Activated CD4-positive, CD25-positive, alpha-beta regulatory T cell (primary cell): ENCODE results near the gene KCNQ1.
A peak's percentile ranks its signal among the peaks of the same experiment; 100 is the strongest.

ENCODE experiments used
- DNase-seq, 4 experiments: peaks; one replicate each; lab custom pipeline; 2025; lab: John Stamatoyannopoulos, UW

Gene KCNQ1

GRCh38 chr11:2423157-2424025, 21.4 kb upstream of the KCNQ1 start:
- no peak for DNase-seq

DNA sequence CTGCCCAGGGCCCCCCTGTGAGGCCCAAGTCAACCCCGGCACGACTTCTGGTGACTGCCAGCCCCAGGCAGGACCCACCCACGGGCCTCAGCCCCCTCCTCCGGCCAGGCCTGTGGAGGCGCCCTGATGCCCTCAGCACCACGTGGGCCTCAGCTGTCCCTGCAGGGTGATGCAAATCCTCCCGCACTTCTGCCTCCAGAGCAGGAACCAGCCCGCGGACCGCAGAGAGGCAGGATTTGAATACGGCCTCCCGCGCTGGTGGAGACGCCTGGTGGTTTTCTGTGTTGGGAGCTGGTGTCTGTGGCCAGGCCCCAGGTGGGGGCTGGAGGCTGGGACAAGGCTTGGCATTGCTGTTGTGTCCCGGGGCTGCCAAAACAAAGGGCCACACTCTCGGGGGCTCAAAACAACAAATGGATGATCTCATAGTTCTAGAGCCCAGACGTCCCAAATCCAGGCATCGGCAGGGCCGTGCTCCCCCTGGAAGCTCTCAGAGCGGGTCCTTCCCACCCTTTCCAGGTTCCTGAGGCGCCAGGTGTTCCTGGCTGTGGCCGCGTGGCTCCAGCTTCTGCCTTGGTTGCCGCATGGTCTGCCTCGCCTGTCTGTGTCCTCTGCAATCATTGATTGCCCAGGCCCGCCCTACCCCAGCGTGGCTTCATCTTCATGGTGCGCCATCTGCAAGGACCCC, 19.9 kb upstream of the KCNQ1 start:
- no peak for DNase-seq

DNA sequence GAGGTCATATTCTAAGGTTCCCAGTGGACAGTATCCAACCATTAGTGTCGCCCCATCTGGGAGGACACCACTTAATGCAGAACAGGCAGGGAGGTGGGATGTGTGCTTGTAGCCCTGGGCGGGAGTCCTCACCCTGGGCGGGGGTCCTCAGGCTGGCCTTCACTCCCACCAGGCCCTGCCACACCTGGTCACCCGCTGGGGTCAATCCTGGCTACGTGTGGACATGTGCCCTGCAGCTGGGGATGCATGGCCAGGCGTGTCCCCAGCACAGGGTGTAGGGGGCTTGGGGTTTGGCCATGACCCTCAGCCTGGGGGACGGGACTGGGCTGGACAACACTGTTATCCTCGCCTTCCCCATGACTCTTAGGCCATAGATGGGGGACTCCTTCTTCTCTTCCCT, 19.3 kb upstream of the KCNQ1 start:
- DNase-seq = no peak

GRCh38 chr11:2426221-2426620, 18.6 kb upstream of the KCNQ1 start:
- DNase-seq = no peak

DNA sequence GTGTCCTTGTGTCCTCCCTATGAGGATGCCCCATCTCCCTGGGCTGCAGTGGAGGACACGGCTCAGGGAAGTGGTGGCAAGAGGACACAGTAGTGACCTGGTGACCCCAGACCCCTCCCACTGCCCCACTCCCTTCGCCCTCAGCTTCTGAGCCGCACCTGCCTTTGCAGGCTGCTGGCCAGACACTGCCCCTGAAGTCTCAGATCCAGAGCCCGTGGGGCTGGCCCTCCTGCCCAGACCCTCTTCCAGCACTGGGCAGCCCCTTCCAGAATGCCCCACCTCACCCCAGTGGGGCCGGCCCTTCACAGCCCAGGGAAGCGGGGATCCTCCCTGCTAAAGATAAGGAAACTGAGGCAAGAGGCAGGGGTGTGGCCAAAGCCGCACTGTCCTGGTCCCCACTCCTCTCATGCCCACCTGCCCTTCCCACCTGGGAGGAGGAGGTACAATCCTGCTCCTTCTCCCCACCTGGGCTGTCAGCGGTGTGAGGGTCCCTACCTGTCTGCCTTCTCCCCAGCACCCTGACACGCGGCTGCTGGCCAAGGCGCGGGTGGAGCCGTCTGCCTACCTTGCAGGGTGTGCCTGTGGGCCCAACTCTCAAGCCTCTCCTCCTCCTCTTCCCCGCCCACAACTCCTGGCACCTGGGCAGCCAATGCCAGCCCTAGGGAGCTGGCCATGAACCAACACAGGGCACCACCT, 17.8 kb upstream of the KCNQ1 start:
- DNase-seq = no peak

DNA sequence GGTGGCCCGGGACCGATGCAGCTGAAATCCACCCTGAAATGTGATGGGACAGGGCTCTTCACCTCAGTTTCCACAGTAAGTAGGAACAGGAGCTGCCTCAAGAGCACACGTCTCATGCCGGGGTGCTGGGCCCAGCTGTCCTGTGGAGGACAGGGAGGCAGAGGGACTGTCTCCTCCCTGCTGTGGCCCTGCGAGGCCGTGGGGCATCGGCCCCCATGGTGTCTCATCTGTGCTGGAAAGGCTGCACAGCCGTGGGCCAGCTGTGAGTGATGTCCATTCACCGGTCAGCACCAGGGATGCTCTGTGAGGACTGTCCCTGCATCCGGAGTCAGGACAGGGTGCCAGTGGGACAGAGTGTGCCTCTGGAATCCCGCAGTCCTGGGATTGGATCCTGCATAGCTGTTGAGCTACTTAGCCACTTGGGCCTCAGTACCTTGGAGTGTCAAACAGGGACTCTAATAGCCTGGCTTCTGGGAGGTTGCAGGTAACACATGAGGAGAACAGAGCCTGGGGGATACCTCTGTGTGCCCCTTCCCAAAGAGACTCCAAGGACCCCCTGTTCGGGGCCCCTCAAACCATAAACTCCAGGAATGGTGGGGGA, 17.0 kb upstream of the KCNQ1 start:
- no peak for DNase-seq

DNA sequence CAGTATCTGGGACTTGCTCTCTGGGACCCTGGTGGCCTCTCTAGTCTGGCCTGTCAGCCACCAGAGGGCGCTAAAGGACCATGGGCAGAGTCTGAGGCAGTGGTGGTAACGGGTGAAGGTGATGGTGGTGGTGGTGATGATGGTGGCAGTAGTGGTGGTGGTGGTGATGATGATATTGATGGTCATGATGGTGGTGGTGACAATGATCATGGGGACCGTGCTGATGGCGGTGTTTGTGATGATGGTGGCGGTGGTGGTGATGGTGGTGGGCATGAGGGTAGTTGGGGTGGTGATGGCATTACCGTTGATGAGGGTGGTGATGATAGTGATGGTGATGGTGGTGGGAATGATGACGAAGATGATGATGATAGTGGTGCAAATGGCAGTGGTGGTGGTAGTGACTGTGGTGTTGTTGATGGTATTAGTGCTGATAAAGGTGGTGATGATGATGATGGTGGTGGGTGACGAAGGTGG, 16.4 kb upstream of the KCNQ1 start:
- DNase-seq = peak; percentile 73 to 87 (median 82)

DNA sequence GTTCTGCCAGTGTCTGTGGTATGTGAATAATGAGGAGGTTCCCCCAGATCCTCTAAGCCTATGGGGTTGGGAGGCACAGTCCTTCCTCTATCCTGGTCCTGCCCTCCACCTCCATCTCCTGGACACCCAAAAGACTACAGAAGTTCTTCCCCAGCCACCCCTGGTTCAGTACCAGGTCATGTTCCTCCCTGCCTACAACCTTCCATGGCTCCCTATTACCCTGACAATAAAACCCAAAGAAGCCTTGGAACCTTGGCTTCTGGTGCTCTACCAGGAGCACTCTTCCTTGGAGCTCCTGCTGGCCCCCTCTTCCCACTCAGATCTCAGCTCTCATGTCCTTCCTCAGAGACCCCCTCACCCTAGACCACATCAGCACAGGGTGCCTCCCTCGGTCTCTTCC, 13.4 kb upstream of the KCNQ1 start:
- DNase-seq = no peak

- no peak for DNase-seq
These were observed 12.6 kb upstream of the KCNQ1 start for GRCh38 chr11:2432171-2432621.

DNA sequence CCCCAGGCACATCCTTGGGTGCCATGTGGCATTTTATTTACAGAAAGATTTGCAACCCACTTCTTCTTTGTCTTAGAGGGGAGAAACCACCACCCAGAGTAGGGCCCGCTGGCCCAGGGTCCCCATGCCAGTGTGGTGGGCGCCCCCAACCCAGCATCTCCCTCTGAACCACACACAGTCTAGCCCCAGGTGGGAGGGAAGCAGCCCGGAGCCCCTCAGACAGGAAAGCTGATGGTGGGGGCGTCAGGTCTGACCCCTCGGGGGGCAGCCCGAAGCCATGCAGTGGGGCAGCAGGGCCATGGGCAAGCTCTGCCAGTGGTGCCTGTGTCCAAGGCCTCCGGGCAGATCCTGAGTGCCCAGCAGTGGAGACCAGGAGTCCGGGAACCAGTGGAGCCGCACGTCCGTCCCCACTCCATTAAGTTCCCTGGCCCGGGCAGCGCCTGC, 12.2 kb upstream of the KCNQ1 start:
- DNase-seq = no peak

- DNase-seq = no peak
These were observed 11.5 kb upstream of the KCNQ1 start for GRCh38 chr11:2433106-2433925.

GRCh38 chr11:2434008-2434407, 10.8 kb upstream of the KCNQ1 start:
- no peak for DNase-seq

- no peak for DNase-seq
These were observed 10.1 kb upstream of the KCNQ1 start for GRCh38 chr11:2434506-2435255.

DNA sequence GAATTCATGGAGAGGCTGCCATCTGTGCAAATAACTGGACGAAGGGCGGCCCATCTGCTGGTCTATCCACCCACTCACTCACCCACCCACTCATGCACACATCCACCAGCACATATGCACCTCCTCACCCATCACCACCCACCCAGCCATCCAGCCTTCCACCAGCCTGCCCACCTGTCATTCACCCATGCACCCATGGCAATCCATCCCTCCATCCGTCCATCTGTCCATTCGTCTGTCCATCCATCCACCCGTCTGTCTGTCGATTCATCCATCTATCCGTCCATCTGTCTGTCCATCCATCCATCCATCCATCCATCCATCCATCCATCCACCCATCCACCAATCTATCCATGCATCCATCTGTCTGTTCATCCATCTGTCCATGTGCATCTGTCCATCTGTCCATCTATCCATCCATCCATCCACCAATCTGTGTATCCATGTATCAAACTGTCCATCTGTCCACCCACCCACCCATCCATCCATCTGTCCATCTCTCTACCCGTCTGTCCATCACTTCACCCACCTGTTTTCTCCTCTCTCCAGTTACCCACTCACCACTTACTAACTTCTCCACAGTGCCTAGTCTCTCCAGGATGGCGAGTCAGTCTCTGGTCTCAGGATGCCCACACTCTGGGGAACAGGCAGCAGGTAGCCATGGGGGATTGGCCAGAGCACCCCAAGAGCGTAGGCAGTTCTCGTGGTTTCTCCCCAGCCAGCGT, 9.4 kb upstream of the KCNQ1 start:
- no peak for DNase-seq

- no peak for DNase-seq
These were observed 8.7 kb upstream of the KCNQ1 start for GRCh38 chr11:2436013-2436520.

- DNase-seq = no peak
These were observed 8.2 kb upstream of the KCNQ1 start for GRCh38 chr11:2436521-2437031.

GRCh38 chr11:2437516-2437915, 7.3 kb upstream of the KCNQ1 start:
- DNase-seq = no peak

DNA sequence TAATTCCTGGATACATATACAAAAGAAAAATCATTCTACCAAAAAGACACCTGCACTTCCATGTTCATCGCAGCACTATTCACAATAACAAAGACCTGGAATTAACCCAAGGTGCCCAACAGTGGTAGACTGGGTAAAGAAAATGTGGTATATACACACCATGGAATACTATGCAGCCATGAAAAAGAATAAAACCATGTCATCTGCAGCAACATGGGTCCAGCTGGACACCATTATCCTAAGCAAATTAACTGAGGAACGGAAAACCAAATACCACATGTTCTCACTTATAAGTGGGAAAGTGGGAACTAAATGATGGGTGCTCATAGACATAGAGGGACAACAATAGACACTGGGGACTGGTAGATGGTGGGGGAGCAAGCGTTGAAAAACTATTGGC, 5.0 kb upstream of the KCNQ1 start:
- no peak for DNase-seq

DNA sequence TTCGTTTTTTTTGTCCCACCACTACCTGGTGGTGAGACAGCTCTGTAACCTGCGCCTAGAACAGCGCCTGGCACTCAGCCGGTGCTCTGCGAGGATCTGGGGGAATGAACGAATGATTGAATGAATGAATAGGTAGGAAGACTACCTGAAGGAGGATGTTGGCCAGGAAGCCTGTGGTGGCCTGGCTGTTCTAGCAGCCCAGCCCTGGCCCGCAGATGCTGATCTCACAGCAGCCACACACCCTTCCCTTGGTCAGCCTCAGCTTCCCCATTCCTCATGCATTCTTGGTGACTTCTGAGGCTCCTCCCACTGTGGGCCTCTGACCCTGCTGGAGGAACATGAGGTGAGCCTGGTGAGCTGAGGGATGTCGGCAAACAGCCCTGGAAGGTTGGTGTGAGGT, 4.2 kb upstream of the KCNQ1 start:
- DNase-seq = no peak
